Liver (tissue), 9 donors: Measurements from ENCODE around the gene WNT3A. TPM values are rescaled to one million over a fixed set of nuclear protein-coding genes. Genes with fewer than 3 reads are reported as not detected.

Experiments
- DNase-seq: peaks from one replicate; pipeline ENCODE4 v3.0.0-alpha.2; 2017; ENCODE audit warnings: low spot score
- H3K27ac ChIP-seq, 2 donors: one replicate each; pipeline ENCODE4 v1.7.0; 2013; ENCODE audit warnings: inconsistent platforms in 2 of 2, low read length in 2 of 2, control low read depth in 1 of 2, low read depth in 1 of 2, mild to moderate bottlenecking in 1 of 2
- H3K27me3 ChIP-seq, 4 donors: one replicate each; pipeline versions ENCODE4 v1.6.1 to v1.7.0; 2013; ENCODE audit warnings: low read length in 3 of 4, inconsistent platforms in 1 of 4, mild to moderate bottlenecking in 1 of 4, moderate library complexity in 1 of 4; ENCODE audit not compliant: control insufficient read depth in 4 of 4, insufficient read depth in 4 of 4
- H3K36me3 ChIP-seq, 4 donors: one replicate each; pipeline versions ENCODE4 v1.6.1 to v1.7.0; 2013; ENCODE audit warnings: low read length in 3 of 4, mild to moderate bottlenecking in 3 of 4, low read depth in 1 of 4, moderate library complexity in 1 of 4; ENCODE audit not compliant: control insufficient read depth in 4 of 4, insufficient read depth in 3 of 4
- H3K4me1 ChIP-seq, 4 donors: one replicate each; pipeline versions ENCODE4 v1.6.1 to v1.7.0; 2013; ENCODE audit warnings: low read length in 3 of 4, mild to moderate bottlenecking in 3 of 4, moderate library complexity in 1 of 4; ENCODE audit not compliant: control insufficient read depth in 4 of 4, insufficient read depth in 4 of 4
- H3K4me3 ChIP-seq, 3 donors: one replicate each; pipeline versions ENCODE4 v1.6.1 to v1.7.0; 2013; ENCODE audit warnings: low read length in 3 of 3, control low read depth in 1 of 3, low read depth in 1 of 3, mild to moderate bottlenecking in 1 of 3
- H3K9ac ChIP-seq, 2 donors: one replicate each; pipeline ENCODE4 v1.7.0; 2013; ENCODE audit warnings: low read length in 2 of 2, mild to moderate bottlenecking in 2 of 2, moderate library complexity in 2 of 2, control low read depth in 1 of 2, low read depth in 1 of 2
- H3K9me3 ChIP-seq, 4 donors: one replicate each; pipeline versions ENCODE4 v1.6.1 to v1.7.0; 2013; ENCODE audit warnings: low read length in 3 of 4; ENCODE audit not compliant: control insufficient read depth in 4 of 4
- EGR1 ChIP-seq, 2 donors: IDR thresholded peaks; 2 replicates each; pipeline ENCODE4 v1.6.1; 2016 to 2018; ENCODE audit warnings: antibody characterized with exemption in 2 of 2, low read depth in 2 of 2
- FOXA1 ChIP-seq: IDR thresholded peaks from 2 replicates; pipeline ENCODE4 v1.6.1; 2016; ENCODE audit warnings: antibody characterized with exemption
- FOXA2 ChIP-seq: IDR thresholded peaks from 2 replicates; pipeline ENCODE4 v1.6.1; 2016; ENCODE audit warnings: antibody characterized with exemption
- GABPA ChIP-seq, 2 donors: IDR thresholded peaks in 1 of 2; conservative IDR thresholded peaks in 1 of 2; 2 replicates each; pipeline ENCODE4 v1.6.1; 2016; ENCODE audit warnings: antibody characterized with exemption in 2 of 2, mild to moderate bottlenecking in 1 of 2, moderate library complexity in 1 of 2
- HNF4A ChIP-seq, 2 donors: conservative IDR thresholded peaks; 2 replicates each; pipeline ENCODE4 v1.6.1; 2016; ENCODE audit warnings: antibody characterized with exemption in 2 of 2, mild to moderate bottlenecking in 2 of 2
- JUND ChIP-seq, 2 donors: IDR thresholded peaks; 2 replicates each; pipeline ENCODE4 v1.6.1; 2016; ENCODE audit warnings: antibody characterized with exemption in 2 of 2
- RAD21 ChIP-seq, 2 donors: IDR thresholded peaks; 2 replicates each; pipeline ENCODE4 v1.6.1; 2016; ENCODE audit warnings: antibody characterized with exemption in 2 of 2, mild to moderate bottlenecking in 2 of 2
- SP1 ChIP-seq: IDR thresholded peaks from 2 replicates; pipeline ENCODE4 v1.6.1; 2018; ENCODE audit warnings: antibody characterized with exemption, mild to moderate bottlenecking
- TAF1 ChIP-seq: conservative IDR thresholded peaks from 2 replicates; pipeline ENCODE4 v1.6.1; 2016; ENCODE audit warnings: antibody characterized with exemption, mild to moderate bottlenecking
- YY1 ChIP-seq: IDR thresholded peaks from 2 replicates; pipeline ENCODE4 v1.6.1; 2016; ENCODE audit warnings: antibody characterized with exemption, mild to moderate bottlenecking
- WGBS: extraction: QIAGEN DNeasy Blood & Tissue Kit; methylation state at CpG from one replicate; pipeline ENCODE4 v1.1.7; 2013; 5-methylcytosine and 5-hydroxymethylcytosine counted together
- polyA plus RNA-seq, 2 donors: library from polyadenylated mRNA; stranded (reverse) in 1 of 2; unstranded in 1 of 2; fragments of 200-250 nt in 1 of 2; fragments of >200 nt in 1 of 2; fragmentation: Nextera tagmentation in 1 of 2; extraction: Ambion mirVana in 1 of 2; gene quantifications; one replicate each; pipeline versions ENCODE4 v1.2.1 to v1.2.3, GENCODE V29; 2013 to 2015
- total RNA-seq, 2 donors: library from RNA; depleted of rRNA; stranded (reverse); fragments of >200 nt; gene quantifications; one replicate each; pipeline ENCODE4 v1.2.3, GENCODE V29; 2014
- TF ChIP-seq, protein P1 (sequence below): IDR thresholded peaks from 2 replicates; pipeline ENCODE4 v1.6.1; 2016; ENCODE audit warnings: antibody characterized with exemption
- TF ChIP-seq, protein P2 (sequence below): IDR thresholded peaks from 2 replicates; pipeline ENCODE4 v1.6.1; 2016; ENCODE audit warnings: antibody characterized with exemption, mild to moderate bottlenecking
- TF ChIP-seq, protein P3 (sequence below): IDR thresholded peaks from 2 replicates; pipeline ENCODE4 v1.6.1; 2016; ENCODE audit warnings: antibody characterized with exemption
- donor health status: healthy.
- donor health status: healthy.
- donor health status: healthy.
- donor health status: healthy.
- donor health status: healthy.

WNT3A gene
- total and polyA plus RNA-seq, 4 donors: not detected

DNA sequence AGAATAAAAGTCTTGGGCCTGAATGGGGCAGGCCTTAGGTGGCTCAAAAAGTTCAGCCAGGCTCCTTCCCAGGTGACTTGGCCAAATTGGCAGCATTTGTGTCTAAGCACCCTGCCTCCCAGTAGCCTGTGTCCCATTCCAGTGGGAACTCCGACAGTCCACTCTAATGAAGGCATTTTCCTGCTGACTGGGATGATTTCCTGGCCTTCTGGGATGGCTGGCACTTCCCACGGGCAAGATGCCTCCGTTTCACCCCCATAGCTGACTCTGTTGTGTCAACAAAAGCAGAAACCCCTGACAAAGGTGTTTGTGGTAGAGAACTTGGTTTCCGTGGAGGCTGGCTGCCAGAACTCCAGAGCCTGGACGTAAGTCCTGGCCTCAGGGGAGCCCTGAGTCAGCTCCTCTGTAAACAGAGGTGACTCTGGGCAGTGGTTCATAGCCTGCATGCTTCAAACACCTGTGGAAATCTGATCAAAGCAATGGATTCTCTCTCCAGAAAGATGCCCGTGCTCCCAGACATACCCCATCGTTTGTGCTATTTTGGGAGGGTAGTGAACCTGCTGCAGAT is 36.6 kb downstream of the WNT3A start:
- 44% methylated on average over 7 of the region's 7 CpGs for WGBS
- no peak for DNase-seq
- Histone ChIP-seq H3K4me3 (no peak overlapping the region), H3K27ac (no peak overlapping the region), H3K9me3 (no peaks in the 10 kb centered on the region), H3K36me3 (no peaks in the 10 kb centered on the region), H3K4me1 (no peaks in the 10 kb centered on the region), H3K27me3 (no peaks in the 10 kb centered on the region), H3K9ac (no peak overlapping the region)
- TF ChIP-seq JUND (IDR thresholded peaks at IDR 0.05): no peak
- no peak for TF ChIP-seq FOXA1
- no peak for TF ChIP-seq TAF1
- no peak for TF ChIP-seq SP1

DNA sequence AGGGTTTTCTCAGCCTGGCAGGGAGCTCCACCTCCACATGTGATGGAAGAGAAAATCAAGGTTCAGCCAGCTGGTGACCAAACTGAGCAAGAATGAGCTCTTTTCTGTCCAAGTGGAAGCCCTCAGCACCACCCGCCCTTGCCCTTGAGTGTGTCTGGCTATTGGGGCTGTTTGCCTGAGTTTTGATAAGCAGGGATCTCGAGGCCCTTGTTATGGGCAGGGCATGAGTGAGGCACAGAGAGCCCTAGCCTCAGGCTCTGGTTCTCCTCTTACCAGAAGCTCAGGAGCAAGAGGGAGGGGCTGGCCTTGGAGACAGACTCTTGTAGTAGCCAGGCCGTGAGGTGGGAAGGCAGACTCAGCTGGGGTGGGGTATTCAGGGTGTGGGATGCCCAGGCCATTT is 38.2 kb downstream of the WNT3A start:
- H3K9ac ChIP-seq: no peak overlapping the region
- H3K9me3 ChIP-seq: no peaks in the 10 kb centered on the region
- no peak overlapping the region for H3K27ac ChIP-seq
- no peaks in the 10 kb centered on the region for H3K36me3 ChIP-seq
- WGBS: 81% methylated on average over 3 of the region's 3 CpGs
- TF ChIP-seq GABPA (IDR thresholded peaks at IDR 0.05 in 1 of 2, conservative IDR thresholded peaks at IDR 0.05 in 1 of 2): no peak
- no peak for TF ChIP-seq JUND (IDR thresholded peaks at IDR 0.05)
- TF ChIP-seq, protein P1, sequence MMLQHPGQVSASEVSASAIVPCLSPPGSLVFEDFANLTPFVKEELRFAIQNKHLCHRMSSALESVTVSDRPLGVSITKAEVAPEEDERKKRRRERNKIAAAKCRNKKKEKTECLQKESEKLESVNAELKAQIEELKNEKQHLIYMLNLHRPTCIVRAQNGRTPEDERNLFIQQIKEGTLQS: no peak
- no peak for TF ChIP-seq YY1
- TF ChIP-seq, protein P2, sequence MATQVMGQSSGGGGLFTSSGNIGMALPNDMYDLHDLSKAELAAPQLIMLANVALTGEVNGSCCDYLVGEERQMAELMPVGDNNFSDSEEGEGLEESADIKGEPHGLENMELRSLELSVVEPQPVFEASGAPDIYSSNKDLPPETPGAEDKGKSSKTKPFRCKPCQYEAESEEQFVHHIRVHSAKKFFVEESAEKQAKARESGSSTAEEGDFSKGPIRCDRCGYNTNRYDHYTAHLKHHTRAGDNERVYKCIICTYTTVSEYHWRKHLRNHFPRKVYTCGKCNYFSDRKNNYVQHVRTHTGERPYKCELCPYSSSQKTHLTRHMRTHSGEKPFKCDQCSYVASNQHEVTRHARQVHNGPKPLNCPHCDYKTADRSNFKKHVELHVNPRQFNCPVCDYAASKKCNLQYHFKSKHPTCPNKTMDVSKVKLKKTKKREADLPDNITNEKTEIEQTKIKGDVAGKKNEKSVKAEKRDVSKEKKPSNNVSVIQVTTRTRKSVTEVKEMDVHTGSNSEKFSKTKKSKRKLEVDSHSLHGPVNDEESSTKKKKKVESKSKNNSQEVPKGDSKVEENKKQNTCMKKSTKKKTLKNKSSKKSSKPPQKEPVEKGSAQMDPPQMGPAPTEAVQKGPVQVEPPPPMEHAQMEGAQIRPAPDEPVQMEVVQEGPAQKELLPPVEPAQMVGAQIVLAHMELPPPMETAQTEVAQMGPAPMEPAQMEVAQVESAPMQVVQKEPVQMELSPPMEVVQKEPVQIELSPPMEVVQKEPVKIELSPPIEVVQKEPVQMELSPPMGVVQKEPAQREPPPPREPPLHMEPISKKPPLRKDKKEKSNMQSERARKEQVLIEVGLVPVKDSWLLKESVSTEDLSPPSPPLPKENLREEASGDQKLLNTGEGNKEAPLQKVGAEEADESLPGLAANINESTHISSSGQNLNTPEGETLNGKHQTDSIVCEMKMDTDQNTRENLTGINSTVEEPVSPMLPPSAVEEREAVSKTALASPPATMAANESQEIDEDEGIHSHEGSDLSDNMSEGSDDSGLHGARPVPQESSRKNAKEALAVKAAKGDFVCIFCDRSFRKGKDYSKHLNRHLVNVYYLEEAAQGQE: no peak
- no peak for TF ChIP-seq TAF1
- no peak overlapping the region for H3K4me3 ChIP-seq
- DNase-seq: no peak
- no peaks in the 10 kb centered on the region for H3K4me1 ChIP-seq
- no peaks in the 10 kb centered on the region for H3K27me3 ChIP-seq

DNA sequence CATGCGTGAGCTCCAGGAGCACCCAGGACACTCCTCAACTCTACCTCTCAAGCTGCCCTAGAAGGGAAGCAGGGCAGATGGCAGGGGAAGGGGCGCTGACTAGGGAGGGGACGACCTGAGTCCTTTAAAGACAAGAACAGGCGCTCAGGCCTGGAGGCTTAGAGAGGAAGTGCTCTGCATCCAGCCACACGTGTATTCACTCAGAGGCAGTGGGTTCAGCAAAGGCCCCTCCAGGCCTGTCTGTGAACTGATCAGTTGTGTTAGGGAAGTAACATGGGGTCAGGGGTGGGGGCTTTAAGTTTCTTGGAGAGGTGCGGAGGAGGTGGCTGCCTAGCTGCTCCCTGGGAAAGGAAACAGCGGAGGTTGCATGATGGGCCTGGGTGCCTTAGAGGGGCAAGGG is 38.6 kb downstream of the WNT3A start:
- no peak for DNase-seq
- Histone ChIP-seq H3K36me3 (no peaks in the 10 kb centered on the region), H3K4me1 (no peaks in the 10 kb centered on the region), H3K27me3 (no peaks in the 10 kb centered on the region), H3K9me3 (no peaks in the 10 kb centered on the region), H3K4me3 (no peak overlapping the region), H3K9ac (no peak overlapping the region), H3K27ac (no peak overlapping the region)
- WGBS: 76% methylated on average over 7 of the region's 7 CpGs
- TF ChIP-seq FOXA2 (no peak), EGR1 (IDR thresholded peaks at IDR 0.05; ENCODE audit: low read depth in 2 of 2) (no peak), SP1 (no peak), TAF1 (no peak), YY1 (no peak), FOXA1 (no peak), RAD21 (IDR thresholded peaks at IDR 0.05) (no peak), HNF4A (conservative IDR thresholded peaks at IDR 0.05) (no peak)
- TF ChIP-seq, protein P2: no peak
- TF ChIP-seq, protein P3, sequence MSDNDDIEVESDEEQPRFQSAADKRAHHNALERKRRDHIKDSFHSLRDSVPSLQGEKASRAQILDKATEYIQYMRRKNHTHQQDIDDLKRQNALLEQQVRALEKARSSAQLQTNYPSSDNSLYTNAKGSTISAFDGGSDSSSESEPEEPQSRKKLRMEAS: no peak
